Activated naive CD4-positive, alpha-beta T cell treated with anti-CD3 and anti-CD28 coated beads, Interleukin-2, amount 10 ng/mL, durations not matched to agents 7 days and 5 days (primary cell): ENCODE results near the gene PID1.

Experiments
- CTCF ChIA-PET: fragments of 350-600 bp; sonication (Branson Sonifier 250); formaldehyde crosslinking; loops from one replicate; lab custom pipeline; 2021; ENCODE audit warnings: antibody characterized with exemption; lab: Charles Lee
- DNase-seq: peaks from one replicate; pipeline ENCODE4 v3.0.0-alpha.2; 2020
- H3K27ac Mint-ChIP-seq: one replicate; pipeline ENCODE4 v1.8.0; 2021; ENCODE audit warnings: mild to moderate bottlenecking, moderate library complexity, mixed read lengths
- H3K27me3 Mint-ChIP-seq: one replicate; pipeline ENCODE4 v1.8.0; 2021; ENCODE audit warnings: mild to moderate bottlenecking, mixed read lengths
- H3K36me3 Mint-ChIP-seq: one replicate; pipeline ENCODE4 v1.8.0; 2021; ENCODE audit warnings: mixed read lengths
- H3K4me1 Mint-ChIP-seq: one replicate; pipeline ENCODE4 v1.8.0; 2021; ENCODE audit warnings: mixed read lengths
- H3K4me3 Mint-ChIP-seq: one replicate; pipeline ENCODE4 v1.8.0; 2021; ENCODE audit warnings: mild to moderate bottlenecking, moderate library complexity, mixed read lengths
- H3K9me3 Mint-ChIP-seq: one replicate; pipeline ENCODE4 v1.8.0; 2021; ENCODE audit warnings: mixed read lengths

PID1 gene

GRCh38 chr2:229027353-229028105 is 243.6 kb downstream of the PID1 start:
- CTCF ChIA-PET = no interaction called here
- peaks cover 15% of the 10 kb centered on the region for H3K9me3 Mint-ChIP-seq
- no peaks in the 10 kb centered on the region for H3K27me3 Mint-ChIP-seq
- no peaks in the 10 kb centered on the region for H3K36me3 Mint-ChIP-seq
- no peaks in the 10 kb centered on the region for H3K4me1 Mint-ChIP-seq
- DNase-seq = no peak
- no peak overlapping the region for H3K4me3 Mint-ChIP-seq
- H3K27ac Mint-ChIP-seq = no peak overlapping the region

GRCh38 chr2:229025653-229026052 is 245.4 kb downstream of the PID1 start:
- Mint-ChIP-seq H3K4me3 (no peak overlapping the region), H3K27ac (no peak overlapping the region), H3K9me3 (peaks cover 13% of the 10 kb centered on the region), H3K4me1 (no peaks in the 10 kb centered on the region), H3K36me3 (no peaks in the 10 kb centered on the region), H3K27me3 (no peaks in the 10 kb centered on the region)
- CTCF ChIA-PET = no interaction called here
- no peak for DNase-seq

GRCh38 chr2:229022652-229023051 is 248.4 kb downstream of the PID1 start:
- Mint-ChIP-seq H3K4me3 (no peak overlapping the region), H3K36me3 (no peaks in the 10 kb centered on the region), H3K27me3 (no peaks in the 10 kb centered on the region), H3K4me1 (no peaks in the 10 kb centered on the region), H3K27ac (no peak overlapping the region), H3K9me3 (peaks cover 13% of the 10 kb centered on the region)
- DNase-seq = no peak
- CTCF ChIA-PET = no interaction called here

GRCh38 chr2:229022071-229022470 is 249.0 kb downstream of the PID1 start:
- H3K4me3 Mint-ChIP-seq = no peak overlapping the region
- no peak for DNase-seq
- H3K9me3 Mint-ChIP-seq = peaks cover 14% of the 10 kb centered on the region
- H3K4me1 Mint-ChIP-seq = no peaks in the 10 kb centered on the region
- no peaks in the 10 kb centered on the region for H3K27me3 Mint-ChIP-seq
- H3K27ac Mint-ChIP-seq = no peak overlapping the region
- H3K36me3 Mint-ChIP-seq = no peaks in the 10 kb centered on the region
- CTCF ChIA-PET = no interaction called here

GRCh38 chr2:229009816-229010215 is 261.3 kb downstream of the PID1 start:
- Mint-ChIP-seq H3K36me3 (no peaks in the 10 kb centered on the region), H3K4me3 (no peak overlapping the region), H3K9me3 (peaks cover 4% of the 10 kb centered on the region), H3K27ac (no peak overlapping the region), H3K27me3 (no peaks in the 10 kb centered on the region), H3K4me1 (no peaks in the 10 kb centered on the region)
- DNase-seq = no peak
- CTCF ChIA-PET = no interaction called here

GRCh38 chr2:229003256-229003655 is 267.8 kb downstream of the PID1 start:
- Mint-ChIP-seq H3K9me3 (peaks cover 17% of the 10 kb centered on the region), H3K27me3 (no peaks in the 10 kb centered on the region), H3K4me3 (no peak overlapping the region), H3K27ac (no peak overlapping the region), H3K4me1 (no peaks in the 10 kb centered on the region), H3K36me3 (no peaks in the 10 kb centered on the region)
- CTCF ChIA-PET = no interaction called here
- no peak for DNase-seq

- Mint-ChIP-seq H3K4me3 (no peak overlapping the region), H3K9me3 (peaks cover 23% of the 10 kb centered on the region), H3K27ac (no peak overlapping the region), H3K36me3 (no peaks in the 10 kb centered on the region), H3K27me3 (no peaks in the 10 kb centered on the region), H3K4me1 (no peaks in the 10 kb centered on the region)
- CTCF ChIA-PET = no interaction called here
- no peak for DNase-seq
Measured at GRCh38 chr2:229001196-229001595, 269.9 kb downstream of the PID1 start.

GRCh38 chr2:228999326-228999725 is 271.8 kb downstream of the PID1 start:
- CTCF ChIA-PET = no interaction called here
- Mint-ChIP-seq H3K4me1 (no peaks in the 10 kb centered on the region), H3K36me3 (no peaks in the 10 kb centered on the region), H3K27me3 (no peaks in the 10 kb centered on the region), H3K4me3 (no peak overlapping the region), H3K9me3 (peaks cover 24% of the 10 kb centered on the region), H3K27ac (no peak overlapping the region)
- DNase-seq = no peak

- CTCF ChIA-PET = no interaction called here
- Mint-ChIP-seq H3K27me3 (no peaks in the 10 kb centered on the region), H3K4me1 (no peaks in the 10 kb centered on the region), H3K27ac (no peak overlapping the region), H3K4me3 (no peak overlapping the region), H3K36me3 (no peaks in the 10 kb centered on the region), H3K9me3 (peaks cover 13% of the 10 kb centered on the region)
- DNase-seq = no peak
Measured at GRCh38 chr2:228988786-228989185, 282.3 kb downstream of the PID1 start.

- no peak for DNase-seq
- no peak overlapping the region for H3K27ac Mint-ChIP-seq
- CTCF ChIA-PET = no interaction called here
- H3K36me3 Mint-ChIP-seq = no peaks in the 10 kb centered on the region
- H3K4me3 Mint-ChIP-seq = no peak overlapping the region
- peaks cover 12% of the 10 kb centered on the region for H3K9me3 Mint-ChIP-seq
- no peaks in the 10 kb centered on the region for H3K4me1 Mint-ChIP-seq
- H3K27me3 Mint-ChIP-seq = no peaks in the 10 kb centered on the region
Measured at GRCh38 chr2:228987441-228988155, 283.5 kb downstream of the PID1 start.

GRCh38 chr2:228986961-228987360 is 284.1 kb downstream of the PID1 start:
- H3K9me3 Mint-ChIP-seq = peaks cover 14% of the 10 kb centered on the region
- no peaks in the 10 kb centered on the region for H3K27me3 Mint-ChIP-seq
- CTCF ChIA-PET = no interaction called here
- no peak overlapping the region for H3K27ac Mint-ChIP-seq
- H3K4me3 Mint-ChIP-seq = no peak overlapping the region
- no peak for DNase-seq
- no peaks in the 10 kb centered on the region for H3K4me1 Mint-ChIP-seq
- H3K36me3 Mint-ChIP-seq = no peaks in the 10 kb centered on the region

- H3K9me3 Mint-ChIP-seq = peaks cover 18% of the 10 kb centered on the region
- no peaks in the 10 kb centered on the region for H3K27me3 Mint-ChIP-seq
- CTCF ChIA-PET = no interaction called here
- no peak overlapping the region for H3K4me3 Mint-ChIP-seq
- no peak for DNase-seq
- no peaks in the 10 kb centered on the region for H3K4me1 Mint-ChIP-seq
- H3K27ac Mint-ChIP-seq = no peak overlapping the region
- H3K36me3 Mint-ChIP-seq = no peaks in the 10 kb centered on the region
Measured at GRCh38 chr2:228983700-228984099, 287.4 kb downstream of the PID1 start.

- Mint-ChIP-seq H3K27me3 (no peaks in the 10 kb centered on the region), H3K4me3 (no peak overlapping the region), H3K4me1 (no peaks in the 10 kb centered on the region), H3K36me3 (no peaks in the 10 kb centered on the region), H3K27ac (no peak overlapping the region), H3K9me3 (peaks cover 5% of the 10 kb centered on the region)
- CTCF ChIA-PET = no interaction called here
- no peak for DNase-seq
Measured at GRCh38 chr2:228974169-228974568, 296.9 kb downstream of the PID1 start.
